OCI-LY1 (cell line): Measurements from ENCODE around the gene OR13C4.
"Not testable (repeated sequence)": the region's sequence is repeated elsewhere in the genome, so short reads cannot be mapped to it uniquely, and the experiment has no call there.

Experiments used
- H2AFZ ChIP-seq: fragments of 200-600 bp; sonication (generic), shearing (Covaris generic); 2 replicates; pipeline ENCODE4 v1.6.0; 2014; ENCODE audit warnings: antibody characterized with exemption, mild to moderate bottlenecking, low read length
- H3F3A ChIP-seq: fragments of 200-600 bp; sonication (generic), shearing (Covaris generic); 2 replicates; pipeline ENCODE4 v1.6.0; 2014; ENCODE audit warnings: mild to moderate bottlenecking, antibody characterized with exemption, low read length, moderate library complexity; ENCODE audit not compliant: insufficient read depth
- H3K27ac ChIP-seq: fragments of 200-600 bp; sonication (generic); 2 replicates; pipeline ENCODE4 v1.5.1; 2014; ENCODE audit warnings: low read length, mixed run types, mild to moderate bottlenecking, low read depth; ENCODE audit not compliant: poor library complexity, severe bottlenecking
- H3K27me3 ChIP-seq: fragments of 200-600 bp; sonication (generic); 2 replicates; pipeline ENCODE4 v1.6.0; 2014; ENCODE audit warnings: antibody characterized with exemption, mild to moderate bottlenecking, low read length, moderate library complexity; ENCODE audit not compliant: insufficient read depth
- H3K36me3 ChIP-seq: fragments of 200-600 bp; sonication (generic); 2 replicates; pipeline ENCODE4 v1.6.1; 2014; ENCODE audit warnings: mild to moderate bottlenecking, antibody characterized with exemption, low read length, moderate library complexity, mixed read lengths; ENCODE audit not compliant: insufficient read depth
- H3K4me1 ChIP-seq: fragments of 200-600 bp; sonication (generic); 2 replicates; pipeline ENCODE4 v1.5.1; 2014; ENCODE audit warnings: mild to moderate bottlenecking, low read length, moderate library complexity; ENCODE audit not compliant: insufficient read depth, severe bottlenecking
- H3K4me2 ChIP-seq: fragments of 200-600 bp; sonication (generic), shearing (Covaris generic); 2 replicates; pipeline ENCODE4 v1.6.1; 2014; ENCODE audit warnings: low read length
- H3K4me3 ChIP-seq: fragments of 200-600 bp; sonication (generic); 2 replicates; pipeline ENCODE4 v1.5.1; 2014; ENCODE audit warnings: low read length, low read depth, mild to moderate bottlenecking, mixed read lengths; ENCODE audit not compliant: poor library complexity, severe bottlenecking
- H3K79me2 ChIP-seq: fragments of 200-600 bp; shearing (Covaris generic); 2 replicates; pipeline ENCODE4 v1.6.1; 2016; ENCODE audit warnings: mixed run types, low read length, mixed read lengths; ENCODE audit not compliant: insufficient read depth
- H3K9ac ChIP-seq: fragments of 200-600 bp; sonication (generic), shearing (Covaris generic); 2 replicates; pipeline ENCODE4 v1.6.1; 2014; ENCODE audit warnings: mild to moderate bottlenecking, low read length, mixed read lengths
- H3K9me2 ChIP-seq: fragments of 200-600 bp; sonication (generic), shearing (Covaris generic); 2 replicates; pipeline ENCODE4 v1.6.1; 2014; ENCODE audit warnings: low read depth, mild to moderate bottlenecking, low read length, mixed read lengths
- H3K9me3 ChIP-seq: fragments of 200-600 bp; shearing (Covaris generic); 2 replicates; pipeline ENCODE4 v1.6.1; 2014; ENCODE audit warnings: low read length, mixed read lengths
- H4K20me1 ChIP-seq: fragments of 200-600 bp; sonication (generic), shearing (Covaris generic); 2 replicates; pipeline ENCODE4 v1.6.0; 2016; ENCODE audit warnings: mild to moderate bottlenecking, low read length; ENCODE audit not compliant: insufficient read depth
- CTCF ChIP-seq: fragments of 200-600 bp; sonication (generic), shearing (Covaris generic); IDR thresholded peaks from 2 replicates; pipeline ENCODE4 v1.5.1; 2017; ENCODE audit warnings: mild to moderate bottlenecking, antibody characterized with exemption, low read length, moderate library complexity, mixed read lengths
- EZH2 ChIP-seq: fragments of 200-600 bp; sonication (generic), shearing (Covaris generic); IDR thresholded peaks from 2 replicates; pipeline ENCODE4 v1.8.0; 2017; ENCODE audit warnings: borderline replicate concordance, mixed run types, mild to moderate bottlenecking, antibody characterized with exemption, low read length, moderate library complexity, mixed read lengths

The OR13C4 gene

GRCh38 chr9:104539275-104539674 is 12.3 kb upstream of the OR13C4 start:
- Histone ChIP-seq H4K20me1 (no peaks in the 10 kb centered on the region), H3K36me3 (no peaks in the 10 kb centered on the region), H3F3A (no peaks in the 10 kb centered on the region), H2AFZ (no peak overlapping the region), H3K9me3 (no peaks in the 10 kb centered on the region), H3K4me1 (no peaks in the 10 kb centered on the region), H3K9me2 (no peaks in the 10 kb centered on the region), H3K9ac (no peak overlapping the region), H3K27ac (no peak overlapping the region), H3K79me2 (no peaks in the 10 kb centered on the region), H3K4me2 (no peak overlapping the region), H3K27me3 (no peaks in the 10 kb centered on the region), H3K4me3 (no peak overlapping the region)
- no peak for TF ChIP-seq CTCF
- TF ChIP-seq EZH2: no peak

GRCh38 chr9:104536756-104537155 is 9.7 kb upstream of the OR13C4 start, which contains the start of gene OR13C3:
TSS of gene OR13C3 (minus strand) at chr9:104536856. CDS start at chr9:104536723, 133 bp downstream.
- no peak within 1 kb of the TSS for H2AFZ ChIP-seq
- H3K4me2 ChIP-seq: no peak within 1 kb of the TSS
- no peaks in the 10 kb centered on the region for H4K20me1 ChIP-seq
- H3K4me3 ChIP-seq: no peak within 1 kb of the TSS
- no peaks in the 10 kb centered on the region for H3K79me2 ChIP-seq
- H3F3A ChIP-seq: no peaks in the 10 kb centered on the region
- H3K9me2 ChIP-seq: no peaks in the 10 kb centered on the region
- TF ChIP-seq CTCF (no peak), EZH2 (no peak)
- no peaks in the 10 kb centered on the region for H3K27me3 ChIP-seq
- H3K9me3 ChIP-seq: no peaks in the 10 kb centered on the region
- no peak within 1 kb of the TSS for H3K9ac ChIP-seq
- no peaks in the 10 kb centered on the region for H3K4me1 ChIP-seq
- H3K36me3 ChIP-seq: no peaks in the 10 kb centered on the region
- no peak within 1 kb of the TSS for H3K27ac ChIP-seq

- H3F3A ChIP-seq, H3K4me1 ChIP-seq, H3K27ac ChIP-seq, H3K9ac ChIP-seq, H3K9me3 ChIP-seq, H3K9me2 ChIP-seq, H4K20me1 ChIP-seq, H2AFZ ChIP-seq, H3K27me3 ChIP-seq, H3K79me2 ChIP-seq, H3K36me3 ChIP-seq, H3K4me3 ChIP-seq, H3K4me2 ChIP-seq: not testable (repeated sequence)
Measured at GRCh38 chr9:104520241-104520640, 6.8 kb downstream of the OR13C4 start.

- Histone ChIP-seq H3K36me3 (no peaks in the 10 kb centered on the region), H3K4me1 (no peaks in the 10 kb centered on the region), H3K79me2 (no peaks in the 10 kb centered on the region), H2AFZ (no peak overlapping the region), H3K27me3 (no peaks in the 10 kb centered on the region), H3K27ac (no peak overlapping the region), H4K20me1 (no peaks in the 10 kb centered on the region), H3K9ac (no peak overlapping the region), H3K4me2 (no peak overlapping the region), H3K4me3 (no peak overlapping the region), H3F3A (no peaks in the 10 kb centered on the region), H3K9me2 (no peaks in the 10 kb centered on the region), H3K9me3 (no peaks in the 10 kb centered on the region)
- TF ChIP-seq CTCF (no peak), EZH2 (no peak)
Measured at GRCh38 chr9:104514901-104515300, 12.1 kb downstream of the OR13C4 start.
